Ovary (tissue), 3 donors: Measurements from ENCODE around the gene BAK1.

Experiments used
- CTCF ChIP-seq, 3 donors: fragments of 450-650 bp in 2 of 3; fragments of 200-600 bp in 1 of 3; IDR thresholded peaks; one replicate each; pipeline versions ENCODE4 v1.5.1 to v1.8.0; 2016 to 2022; ENCODE audit warnings: antibody characterized with exemption in 3 of 3, mild to moderate bottlenecking in 1 of 3
- EP300 ChIP-seq: sonication (generic); formaldehyde crosslinking; IDR thresholded peaks from one replicate; pipeline ENCODE4 v1.6.1; 2017; ENCODE audit warnings: antibody characterized with exemption
- POLR2A ChIP-seq: fragments of 450-650 bp; IDR thresholded peaks from one replicate; pipeline ENCODE4 v1.6.1; 2017; ENCODE audit warnings: antibody characterized with exemption, mild to moderate bottlenecking, moderate library complexity
- donor health status: DM: no; HTN: no; CAD: no.

GRCh38 chr6:33578164-33578563, 1.9 kb downstream of the BAK1 start:
- TF ChIP-seq POLR2A = no peak
- TF ChIP-seq CTCF (IDR thresholded peaks at IDR 0.05) = no peak
- TF ChIP-seq EP300 = no peak
